Testis (tissue), 2 donors: ENCODE data around the gene S100A5.
A peak's percentile ranks its signal among the peaks of the same experiment; 100 is the strongest.

Experiments used
- POLR2A ChIP-seq: fragments of 450-650 bp; IDR thresholded peaks from one replicate; pipeline ENCODE4 v1.6.1; 2017; ENCODE audit warnings: antibody characterized with exemption, mild to moderate bottlenecking, moderate library complexity
- TF ChIP-seq, protein P1 (sequence below), 3 experiments: fragments of 450-650 bp in 2 of 3; fragments of 200-600 bp in 1 of 3; sonication (generic) in 1 of 3; IDR thresholded peaks; one replicate each; pipeline ENCODE4 v1.5.1; 2016 to 2019; ENCODE audit warnings: antibody characterized with exemption in 3 of 3, mild to moderate bottlenecking in 2 of 3, moderate library complexity in 1 of 3

- TF ChIP-seq, protein P1, sequence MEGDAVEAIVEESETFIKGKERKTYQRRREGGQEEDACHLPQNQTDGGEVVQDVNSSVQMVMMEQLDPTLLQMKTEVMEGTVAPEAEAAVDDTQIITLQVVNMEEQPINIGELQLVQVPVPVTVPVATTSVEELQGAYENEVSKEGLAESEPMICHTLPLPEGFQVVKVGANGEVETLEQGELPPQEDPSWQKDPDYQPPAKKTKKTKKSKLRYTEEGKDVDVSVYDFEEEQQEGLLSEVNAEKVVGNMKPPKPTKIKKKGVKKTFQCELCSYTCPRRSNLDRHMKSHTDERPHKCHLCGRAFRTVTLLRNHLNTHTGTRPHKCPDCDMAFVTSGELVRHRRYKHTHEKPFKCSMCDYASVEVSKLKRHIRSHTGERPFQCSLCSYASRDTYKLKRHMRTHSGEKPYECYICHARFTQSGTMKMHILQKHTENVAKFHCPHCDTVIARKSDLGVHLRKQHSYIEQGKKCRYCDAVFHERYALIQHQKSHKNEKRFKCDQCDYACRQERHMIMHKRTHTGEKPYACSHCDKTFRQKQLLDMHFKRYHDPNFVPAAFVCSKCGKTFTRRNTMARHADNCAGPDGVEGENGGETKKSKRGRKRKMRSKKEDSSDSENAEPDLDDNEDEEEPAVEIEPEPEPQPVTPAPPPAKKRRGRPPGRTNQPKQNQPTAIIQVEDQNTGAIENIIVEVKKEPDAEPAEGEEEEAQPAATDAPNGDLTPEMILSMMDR (IDR thresholded peaks at IDR 0.05), result peak; percentile 51 to 76 (median 73)
- no peak for TF ChIP-seq POLR2A
These were observed 29.7 kb downstream of the S100A5 start for GRCh38 chr1:153510984-153511410.
